IPS-15b (cell line): ENCODE measurements around the gene LSM7.

Source experiments
- H3K27me3 ChIP-seq: one replicate; pipeline ENCODE4 v1.6.1; 2013; ENCODE audit warnings: low read length; ENCODE audit not compliant: control insufficient read depth, insufficient read depth
- H3K36me3 ChIP-seq: one replicate; pipeline ENCODE4 v1.6.1; 2013; ENCODE audit warnings: low read length; ENCODE audit not compliant: control insufficient read depth, insufficient read depth
- H3K4me1 ChIP-seq: one replicate; pipeline ENCODE4 v1.6.1; 2013; ENCODE audit warnings: mild to moderate bottlenecking, low read length; ENCODE audit not compliant: control insufficient read depth, insufficient read depth
- H3K4me3 ChIP-seq: one replicate; pipeline ENCODE4 v1.5.1; 2013; ENCODE audit warnings: low read depth, low read length
- H3K9ac ChIP-seq: one replicate; pipeline ENCODE4 v1.6.1; 2013; ENCODE audit warnings: low read depth, mild to moderate bottlenecking, low read length
- H3K9me3 ChIP-seq: one replicate; pipeline ENCODE4 v1.6.1; 2013; ENCODE audit warnings: mild to moderate bottlenecking, low read length; ENCODE audit not compliant: control insufficient read depth, insufficient read depth

Gene LSM7

GRCh38 chr19:2328401-2329148, at the start of gene LSM7, which contains the start of gene SPPL2B:
Gene LSM7 (minus strand): TSS chr19:2328586. CDS start chr19:2328566, 20 bp downstream.
Gene SPPL2B (plus strand): TSS chr19:2328684. CDS start chr19:2328710, 26 bp downstream.
- Histone ChIP-seq H3K4me3 (peak within 1 kb of the TSS; percentile 90), H3K27me3 (no peaks in the 10 kb centered on the region), H3K4me1 (peaks cover 10% of the 10 kb centered on the region), H3K9me3 (no peaks in the 10 kb centered on the region), H3K9ac (peak within 1 kb of the TSS; percentile 89), H3K36me3 (peaks cover 17% of the 10 kb centered on the region)

GRCh38 chr19:2376784-2377519, 48.6 kb upstream of the LSM7 start:
- no peak overlapping the region for H3K9ac ChIP-seq
- no peak overlapping the region for H3K4me3 ChIP-seq
- no peaks in the 10 kb centered on the region for H3K27me3 ChIP-seq
- H3K4me1 ChIP-seq, result no peaks in the 10 kb centered on the region
- H3K9me3 ChIP-seq, result no peaks in the 10 kb centered on the region
- H3K36me3 ChIP-seq, result no peaks in the 10 kb centered on the region

- Histone ChIP-seq H3K9ac (no peak overlapping the region), H3K4me1 (no peaks in the 10 kb centered on the region), H3K9me3 (no peaks in the 10 kb centered on the region), H3K4me3 (no peak overlapping the region), H3K36me3 (no peaks in the 10 kb centered on the region), H3K27me3 (no peaks in the 10 kb centered on the region)
These were observed 47.2 kb upstream of the LSM7 start for GRCh38 chr19:2375353-2376121.

GRCh38 chr19:2374808-2375207, 46.4 kb upstream of the LSM7 start:
- H3K4me3 ChIP-seq, result no peak overlapping the region

GRCh38 chr19:2372076-2372612, 43.8 kb upstream of the LSM7 start:
- H3K27me3 ChIP-seq, result no peaks in the 10 kb centered on the region
- H3K4me3 ChIP-seq, result no peak overlapping the region
- no peaks in the 10 kb centered on the region for H3K4me1 ChIP-seq
- no peaks in the 10 kb centered on the region for H3K9me3 ChIP-seq
- no peak overlapping the region for H3K9ac ChIP-seq
- H3K36me3 ChIP-seq, result no peaks in the 10 kb centered on the region

More at GRCh38 chr19:2374808-2375207, 46.4 kb upstream of the LSM7 start:
- Histone ChIP-seq H3K27me3 (no peaks in the 10 kb centered on the region), H3K4me1 (no peaks in the 10 kb centered on the region), H3K9me3 (no peaks in the 10 kb centered on the region), H3K36me3 (no peaks in the 10 kb centered on the region), H3K9ac (no peak overlapping the region)

GRCh38 chr19:2371656-2372055, 43.3 kb upstream of the LSM7 start:
- H3K4me3 ChIP-seq, result no peak overlapping the region
- H3K4me1 ChIP-seq, result no peaks in the 10 kb centered on the region
- no peaks in the 10 kb centered on the region for H3K9me3 ChIP-seq
- no peaks in the 10 kb centered on the region for H3K36me3 ChIP-seq
- H3K9ac ChIP-seq, result no peak overlapping the region
- no peaks in the 10 kb centered on the region for H3K27me3 ChIP-seq

- H3K9me3 ChIP-seq, result no peaks in the 10 kb centered on the region
- no peaks in the 10 kb centered on the region for H3K4me1 ChIP-seq
- no peak overlapping the region for H3K4me3 ChIP-seq
- H3K9ac ChIP-seq, result no peak overlapping the region
- no peaks in the 10 kb centered on the region for H3K36me3 ChIP-seq
- peaks cover 1% of the 10 kb centered on the region for H3K27me3 ChIP-seq
These were observed 37.0 kb upstream of the LSM7 start for GRCh38 chr19:2365201-2365970.

GRCh38 chr19:2363419-2363818, 35.0 kb upstream of the LSM7 start:
- Histone ChIP-seq H3K36me3 (no peaks in the 10 kb centered on the region), H3K9ac (no peak overlapping the region), H3K9me3 (no peaks in the 10 kb centered on the region), H3K27me3 (peaks cover 2% of the 10 kb centered on the region), H3K4me1 (no peaks in the 10 kb centered on the region), H3K4me3 (no peak overlapping the region)

GRCh38 chr19:2362970-2363300, 34.5 kb upstream of the LSM7 start:
- Histone ChIP-seq H3K27me3 (peaks cover 2% of the 10 kb centered on the region), H3K36me3 (no peaks in the 10 kb centered on the region), H3K9ac (no peak overlapping the region), H3K4me1 (no peaks in the 10 kb centered on the region), H3K9me3 (no peaks in the 10 kb centered on the region), H3K4me3 (no peak overlapping the region)

GRCh38 chr19:2362046-2362969, 33.9 kb upstream of the LSM7 start:
- no peak overlapping the region for H3K4me3 ChIP-seq
- H3K9me3 ChIP-seq, result no peaks in the 10 kb centered on the region
- no peaks in the 10 kb centered on the region for H3K36me3 ChIP-seq
- H3K4me1 ChIP-seq, result no peaks in the 10 kb centered on the region
- peaks cover 2% of the 10 kb centered on the region for H3K27me3 ChIP-seq
- no peak overlapping the region for H3K9ac ChIP-seq
